Measurements from ENCODE around the gene IL7R.

The IL7R gene

DNA sequence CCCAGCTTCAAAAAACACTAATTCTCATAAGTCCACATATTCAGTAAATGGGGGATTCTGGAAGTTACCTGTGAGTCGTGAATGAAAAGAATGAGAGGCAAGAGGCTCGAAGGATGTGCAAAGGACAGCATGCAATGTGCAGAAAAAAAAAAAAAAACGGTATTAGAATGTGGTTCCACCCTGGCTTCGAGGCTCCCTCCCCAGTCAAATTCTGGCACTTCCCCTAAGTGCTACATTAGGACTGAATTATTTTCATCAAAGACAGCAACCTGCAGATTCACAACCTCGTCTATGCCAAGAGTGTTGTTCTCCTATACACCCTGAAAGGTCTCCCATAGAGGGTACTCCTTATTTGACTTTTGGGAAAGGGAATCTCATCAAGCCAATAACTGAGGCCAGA, 65.2 kb downstream of the IL7R start:
- no peak for DNase-seq

- DNase-seq, result no peak
Measured at GRCh38 chr5:35922468-35922867, 65.8 kb downstream of the IL7R start.

GRCh38 chr5:35924122-35924949, 67.6 kb downstream of the IL7R start:
- DNase-seq, result no peak

- DNase-seq, result peak; percentile 21 to 78
Measured at GRCh38 chr5:35924950-35925722, 68.4 kb downstream of the IL7R start.

GRCh38 chr5:35926389-35927051, 69.8 kb downstream of the IL7R start:
- DNase-seq, result peak; percentile 39 to 81
